ENCODE measurements around the gene FOXP1. TPM values are rescaled to one million over a fixed set of nuclear protein-coding genes. Genes with fewer than 3 reads are reported as not detected.

Gene FOXP1
- total RNA-seq, 1 donor from 2014 or later = 70.2 TPM

- no peak for ATAC-seq
Observed at GRCh38 chr3:71585887-71586809, 2.6 kb upstream of the FOXP1 start.

- no peak for ATAC-seq
Observed at GRCh38 chr3:71585131-71585530, 1.6 kb upstream of the FOXP1 start.

- no peak for ATAC-seq
Observed at GRCh38 chr3:71584394-71585011, 975 bp upstream of the FOXP1 start.

GRCh38 chr3:71582612-71583565, 639 bp downstream of the FOXP1 start:
- peak; percentile 52 for ATAC-seq

- ATAC-seq = peak; percentile 31
Observed at GRCh38 chr3:71582036-71582611, 1.4 kb downstream of the FOXP1 start.

GRCh38 chr3:71581457-71582035, 2.0 kb downstream of the FOXP1 start:
- ATAC-seq = no peak

- no peak for ATAC-seq
Observed at GRCh38 chr3:71580636-71581456, 2.7 kb downstream of the FOXP1 start.

GRCh38 chr3:71579935-71580406, 3.6 kb downstream of the FOXP1 start:
- no peak for ATAC-seq

- ATAC-seq = no peak
Observed at GRCh38 chr3:71579326-71579934, 4.1 kb downstream of the FOXP1 start.

GRCh38 chr3:71578054-71578751, 5.3 kb downstream of the FOXP1 start:
- no peak for ATAC-seq

GRCh38 chr3:71577011-71577410, 6.5 kb downstream of the FOXP1 start:
- ATAC-seq = no peak

GRCh38 chr3:71575433-71575832, 8.1 kb downstream of the FOXP1 start:
- ATAC-seq = no peak

- ATAC-seq = no peak
Observed at GRCh38 chr3:71573181-71573580, 10.3 kb downstream of the FOXP1 start.

- ATAC-seq = no peak
Observed at GRCh38 chr3:71570546-71570945, 13.0 kb downstream of the FOXP1 start.

GRCh38 chr3:71568207-71568606, 15.3 kb downstream of the FOXP1 start:
- ATAC-seq = peak; percentile 81

GRCh38 chr3:71566776-71567175, 16.8 kb downstream of the FOXP1 start:
- no peak for ATAC-seq

- ATAC-seq = no peak
Observed at GRCh38 chr3:71565976-71566375, 17.6 kb downstream of the FOXP1 start.

GRCh38 chr3:71565316-71565715, 18.2 kb downstream of the FOXP1 start:
- no peak for ATAC-seq

- ATAC-seq = peak; percentile 86
Observed at GRCh38 chr3:71564361-71564760, 19.2 kb downstream of the FOXP1 start.

GRCh38 chr3:71563827-71564226, 19.7 kb downstream of the FOXP1 start:
- ATAC-seq = peak; percentile 49

Measured in esophagus mucosa (tissue), 1 donor.